H7 (cell line): Measurements from ENCODE around the gene OLFM1. TPM values are rescaled to one million over a fixed set of nuclear protein-coding genes. Genes with fewer than 3 reads are reported as not detected.

Source experiments
- DNase-seq: peaks from one replicate; pipeline ENCODE4 v3.0.0; 2012
- H3K27me3 ChIP-seq: 2 replicates; pipeline ENCODE4 v1.6.0; 2011; ENCODE audit warnings: mild to moderate bottlenecking, low read length; ENCODE audit not compliant: control insufficient read depth, insufficient read depth
- H3K36me3 ChIP-seq: replicated peaks from 2 replicates; pipeline ENCODE4 v1.5.1; 2011; ENCODE audit warnings: low read length; ENCODE audit not compliant: control insufficient read depth, insufficient read depth
- H3K4me3 ChIP-seq: 2 replicates; pipeline ENCODE4 v1.5.1; 2011; ENCODE audit warnings: low read depth, mild to moderate bottlenecking, control low read depth, low read length, moderate library complexity; ENCODE audit not compliant: insufficient read depth
- total RNA-seq: library from RNA; depleted of rRNA; stranded (reverse); fragments of >200 nt; shearing (Covaris generic); gene quantifications from 2 replicates; pipeline ENCODE4 v1.2.3, GENCODE V29; 2014

The OLFM1 gene
- total RNA-seq, 1 experiment from 2014 or later, result 58.2 TPM

- Histone ChIP-seq H3K36me3 (peaks cover 5% of the 10 kb centered on the region), H3K27me3 (peaks cover 22% of the 10 kb centered on the region), H3K4me3 (peak overlapping the region; percentile 34)
- DNase-seq, result no peak
These were observed 625 bp upstream of the OLFM1 start for GRCh38 chr9:135086597-135087488.

- Histone ChIP-seq H3K36me3 (peaks cover 5% of the 10 kb centered on the region), H3K27me3 (peaks cover 22% of the 10 kb centered on the region), H3K4me3 (peak overlapping the region; percentile 63)
- DNase-seq, result peak; percentile 79
These were observed 455 bp downstream of the OLFM1 start for GRCh38 chr9:135087899-135088347.

DNA sequence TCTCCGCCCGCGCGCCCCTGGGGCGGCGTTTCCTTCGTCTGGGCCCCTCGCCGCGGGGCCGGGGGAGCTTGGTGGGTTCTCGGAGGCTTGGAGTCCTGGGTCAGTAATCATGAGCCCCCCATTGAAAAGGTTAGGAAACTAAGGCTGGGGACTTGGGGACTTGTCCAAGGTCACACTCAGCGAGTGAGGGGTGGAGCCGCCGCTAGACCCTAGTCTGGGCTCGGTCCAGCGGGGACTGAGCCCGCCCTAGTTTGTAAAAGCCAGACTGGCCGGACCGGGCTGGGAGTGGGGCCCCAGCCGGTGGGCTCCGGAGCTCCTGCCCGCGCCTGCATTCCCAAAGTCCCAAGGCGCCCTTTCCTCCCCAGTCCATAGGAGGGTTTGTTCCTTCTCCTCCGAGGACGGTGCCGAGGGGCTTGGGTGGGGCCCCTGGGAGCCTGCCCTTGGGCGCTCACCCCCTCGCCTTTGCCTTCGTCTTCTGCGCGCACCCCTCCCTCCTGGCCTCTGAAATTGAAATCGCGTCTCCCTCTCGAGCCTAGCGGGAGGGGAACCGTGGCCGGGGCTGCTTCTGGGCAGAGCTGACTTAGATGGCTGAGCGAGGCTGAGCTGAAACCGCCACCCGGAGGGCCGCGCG lies 995 bp downstream of the OLFM1 start:
- DNase-seq, result peak; percentile 82
- Histone ChIP-seq H3K36me3 (peaks cover 5% of the 10 kb centered on the region), H3K27me3 (peaks cover 22% of the 10 kb centered on the region), H3K4me3 (peak overlapping the region; percentile 63)

DNA sequence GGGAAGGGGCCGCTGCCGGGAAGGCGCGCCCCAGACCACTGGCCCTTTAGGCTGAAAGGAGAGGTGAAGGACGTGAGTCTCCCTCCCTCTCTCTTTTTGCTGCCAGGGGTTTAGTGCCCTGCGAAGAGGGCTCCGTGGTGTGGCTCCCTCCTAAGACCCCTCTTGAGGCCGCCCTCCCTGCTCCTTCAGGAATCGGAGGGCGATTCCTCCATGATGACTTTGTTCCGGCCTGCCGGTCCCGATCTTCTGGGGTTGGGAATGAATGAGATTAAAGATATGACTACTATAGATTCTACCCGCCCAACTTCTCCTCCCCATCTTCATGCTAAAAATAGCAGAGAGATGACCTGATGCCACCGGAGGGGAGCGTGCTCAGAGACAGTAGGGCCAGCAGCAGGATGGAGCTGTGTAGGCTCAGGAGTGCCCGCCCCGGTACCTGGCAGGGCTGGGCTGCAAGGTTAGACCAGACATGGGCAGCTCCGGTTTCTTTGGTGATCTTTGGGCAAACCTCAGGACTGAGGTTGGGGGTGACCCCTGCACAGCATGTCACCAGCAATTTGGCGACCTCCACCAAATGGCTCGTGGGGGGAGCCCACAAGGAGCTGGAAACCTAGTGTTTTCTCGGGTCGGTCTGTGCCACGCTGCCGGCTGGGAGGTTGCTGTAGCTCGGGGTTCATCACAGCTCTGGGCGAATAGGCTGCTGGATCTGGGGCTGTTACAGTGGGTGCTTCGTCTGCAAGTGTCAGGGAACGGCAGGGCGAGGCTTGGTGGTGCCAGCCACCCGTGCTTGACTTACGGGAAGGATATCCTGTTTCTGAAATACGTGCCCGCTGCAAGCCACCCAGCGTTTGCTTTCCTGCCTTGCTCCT lies 1.7 kb downstream of the OLFM1 start:
- Histone ChIP-seq H3K27me3 (peaks cover 22% of the 10 kb centered on the region), H3K36me3 (peaks cover 5% of the 10 kb centered on the region), H3K4me3 (peak overlapping the region; percentile 63)
- DNase-seq, result no peak

DNA sequence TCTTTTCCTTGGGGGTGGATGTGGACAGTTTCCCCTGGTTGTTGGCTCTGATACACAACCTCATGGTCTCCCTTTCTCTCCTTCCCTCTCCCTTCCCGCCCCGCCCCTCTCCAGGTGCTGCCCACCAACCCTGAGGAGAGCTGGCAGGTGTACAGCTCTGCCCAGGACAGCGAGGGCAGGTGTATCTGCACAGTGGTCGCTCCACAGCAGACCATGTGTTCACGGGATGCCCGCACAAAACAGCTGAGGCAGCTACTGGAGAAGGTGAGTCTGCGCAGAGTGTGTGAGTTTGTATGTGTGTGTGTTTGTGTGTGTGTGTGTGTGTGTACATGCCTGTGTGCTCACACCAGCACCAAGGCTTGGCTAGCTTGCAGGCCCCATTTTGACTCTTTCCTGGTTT lies 2.6 kb downstream of the OLFM1 start:
- no peak for DNase-seq
- Histone ChIP-seq H3K36me3 (peaks cover 5% of the 10 kb centered on the region), H3K27me3 (peaks cover 22% of the 10 kb centered on the region), H3K4me3 (no peak overlapping the region)

- Histone ChIP-seq H3K4me3 (no peak overlapping the region), H3K36me3 (peaks cover 5% of the 10 kb centered on the region), H3K27me3 (peaks cover 22% of the 10 kb centered on the region)
- DNase-seq, result no peak
These were observed 3.1 kb downstream of the OLFM1 start for GRCh38 chr9:135090547-135090946.

DNA sequence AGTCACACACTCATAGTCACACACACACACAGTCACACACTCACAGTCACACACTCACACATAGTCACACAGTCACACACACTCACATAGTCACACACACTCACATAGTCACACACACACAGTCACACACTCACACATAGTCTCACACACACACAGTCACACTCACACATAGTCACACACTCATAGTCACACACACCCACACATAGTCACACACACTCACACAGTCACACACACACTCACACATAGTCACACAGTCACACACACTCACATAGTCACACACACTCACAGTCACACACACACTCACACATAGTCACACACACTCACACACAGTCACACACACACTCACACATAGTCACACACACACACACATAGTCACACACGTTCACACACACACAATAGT lies 4.1 kb downstream of the OLFM1 start:
- H3K36me3 ChIP-seq, result peaks cover 5% of the 10 kb centered on the region
- no peak for DNase-seq
- H3K4me3 ChIP-seq, result no peak overlapping the region

DNA sequence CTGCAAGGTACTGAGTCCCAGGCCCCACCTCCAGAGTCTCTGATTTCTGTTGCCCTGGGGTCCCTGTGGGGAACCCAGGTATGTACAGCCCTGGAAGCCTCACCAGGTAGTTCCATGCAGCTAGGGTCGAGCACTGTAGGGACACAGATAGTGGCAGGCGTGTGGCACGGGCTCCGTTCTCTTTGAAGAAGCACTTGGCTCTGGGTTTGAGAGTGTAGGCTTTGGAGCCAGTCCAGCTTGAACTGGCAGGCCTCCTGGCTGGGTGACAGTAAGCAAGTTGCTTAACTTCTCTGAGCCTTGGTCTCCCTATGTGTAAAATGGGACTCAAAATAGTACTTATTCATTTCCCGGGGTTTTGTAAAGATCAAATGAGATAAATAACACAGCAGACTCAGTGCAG lies 5.6 kb downstream of the OLFM1 start:
- no peak for DNase-seq
- Histone ChIP-seq H3K27me3 (peaks cover 14% of the 10 kb centered on the region), H3K36me3 (peaks cover 5% of the 10 kb centered on the region), H3K4me3 (no peak overlapping the region)

More for the DNA sequence above, 4.1 kb downstream of the OLFM1 start:
- peaks cover 21% of the 10 kb centered on the region for H3K27me3 ChIP-seq

- peaks cover 5% of the 10 kb centered on the region for H3K36me3 ChIP-seq
These were observed 6.6 kb downstream of the OLFM1 start for GRCh38 chr9:135093911-135094584.

DNA sequence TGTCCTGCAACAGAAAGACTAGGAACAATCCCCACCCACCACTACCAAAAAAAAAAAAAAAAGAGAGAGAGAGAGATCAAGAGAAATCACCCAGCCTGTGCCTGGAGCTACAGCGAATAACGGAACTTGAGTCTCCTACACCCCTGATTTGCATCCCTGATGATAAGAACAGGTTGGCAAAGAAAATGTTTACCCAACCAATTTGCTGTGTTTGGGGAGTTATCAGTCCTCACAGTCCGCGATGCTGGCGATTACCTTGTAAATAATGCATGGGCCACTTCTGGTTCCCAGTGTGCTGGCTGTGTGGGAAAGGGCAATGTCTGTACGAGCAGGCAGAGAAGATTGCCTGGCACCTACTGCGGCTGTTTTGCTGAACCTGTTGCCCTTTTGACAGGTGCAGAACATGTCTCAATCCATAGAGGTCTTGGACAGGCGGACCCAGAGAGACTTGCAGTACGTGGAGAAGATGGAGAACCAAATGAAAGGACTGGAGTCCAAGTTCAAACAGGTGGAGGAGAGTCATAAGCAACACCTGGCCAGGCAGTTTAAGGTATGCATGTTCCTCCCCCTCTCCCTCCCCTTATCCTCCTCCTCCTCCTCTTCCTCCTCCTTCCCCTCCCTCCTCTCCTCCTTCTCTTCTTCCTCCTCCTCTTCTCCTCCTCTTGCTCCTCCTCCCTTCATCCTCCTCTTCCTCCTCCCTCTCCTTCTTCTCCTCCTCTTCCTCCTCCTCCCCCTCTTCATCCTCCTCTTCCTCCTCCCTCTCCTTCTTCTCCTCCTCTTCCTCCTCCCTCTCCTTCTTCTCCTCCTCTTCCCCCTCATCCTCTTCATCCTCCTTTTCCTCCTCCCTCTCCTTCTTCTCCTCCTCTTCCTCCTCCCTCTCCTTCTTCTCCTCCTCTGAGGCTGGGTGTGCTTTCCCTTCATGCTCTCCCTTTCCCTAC lies 8.3 kb downstream of the OLFM1 start:
- H3K27me3 ChIP-seq, result no peaks in the 10 kb centered on the region
- peaks cover 5% of the 10 kb centered on the region for H3K36me3 ChIP-seq
- no peak overlapping the region for H3K4me3 ChIP-seq
- no peak for DNase-seq

More at GRCh38 chr9:135093911-135094584, 6.6 kb downstream of the OLFM1 start:
- Histone ChIP-seq H3K4me3 (no peak overlapping the region), H3K27me3 (peaks cover 5% of the 10 kb centered on the region)
- DNase-seq, result no peak

DNA sequence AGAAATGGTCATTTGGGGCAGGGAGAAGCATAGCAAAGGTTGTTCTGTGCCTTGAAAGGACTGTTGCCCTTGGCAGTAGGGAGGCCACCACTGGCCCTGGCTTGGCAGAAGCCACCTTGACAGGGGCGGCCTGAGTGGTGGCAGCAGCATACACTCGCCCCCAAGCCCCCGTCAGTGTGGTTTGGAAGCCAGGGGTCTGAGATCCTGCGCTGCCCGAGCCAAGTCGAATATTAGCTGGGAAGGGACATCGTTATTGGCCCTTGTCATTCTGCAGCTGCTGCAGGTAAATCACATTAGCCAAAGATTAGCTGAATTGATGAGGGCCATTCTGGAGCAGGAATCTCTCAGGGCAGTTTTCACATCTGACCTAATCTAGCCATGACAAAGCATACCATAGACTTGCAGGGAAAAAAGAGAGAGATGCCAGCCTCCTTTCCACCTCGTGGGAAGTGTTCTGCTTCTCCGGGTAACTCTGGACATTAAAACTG lies 9.0 kb downstream of the OLFM1 start:
- no peak overlapping the region for H3K4me3 ChIP-seq
- H3K27me3 ChIP-seq, result no peaks in the 10 kb centered on the region
- peaks cover 3% of the 10 kb centered on the region for H3K36me3 ChIP-seq
- no peak for DNase-seq

GRCh38 chr9:135098400-135099105 lies 11.1 kb downstream of the OLFM1 start:
- Histone ChIP-seq H3K4me3 (no peak overlapping the region), H3K36me3 (no peaks in the 10 kb centered on the region; the same call in none of the 2 replicates), H3K27me3 (no peaks in the 10 kb centered on the region)
- DNase-seq, result peak; percentile 92
